Neuronal stem cell (in vitro differentiated cells): ENCODE measurements around the gene HS6ST1.

Experiments used
- DNase-seq: peaks from one replicate; pipeline ENCODE4 v3.0.0-alpha.2; 2013; ENCODE audit warnings: low spot score
- H2AFZ ChIP-seq: one replicate; pipeline ENCODE4 v1.6.1; 2013; ENCODE audit warnings: mild to moderate bottlenecking, low read length, inconsistent platforms
- H2AK5ac ChIP-seq: 2 replicates; pipeline ENCODE4 v1.6.1; 2013; ENCODE audit warnings: low read depth, mild to moderate bottlenecking, inconsistent platforms, low read length, moderate library complexity, mixed read lengths
- H2BK120ac ChIP-seq: 2 replicates; pipeline ENCODE4 v1.6.1; 2013; ENCODE audit warnings: low read depth, mild to moderate bottlenecking, inconsistent platforms, low read length, moderate library complexity, mixed read lengths
- H2BK12ac ChIP-seq: one replicate; pipeline ENCODE4 v1.6.1; 2013; ENCODE audit warnings: low read length, inconsistent platforms
- H2BK15ac ChIP-seq: 2 replicates; pipeline ENCODE4 v1.6.1; 2013; ENCODE audit warnings: mild to moderate bottlenecking, low read length, inconsistent platforms, mixed read lengths
- H2BK5ac ChIP-seq: one replicate; pipeline ENCODE4 v1.6.1; 2013; ENCODE audit warnings: inconsistent platforms, mild to moderate bottlenecking, low read length, moderate library complexity
- H3K14ac ChIP-seq: one replicate; pipeline ENCODE4 v1.6.1; 2013; ENCODE audit warnings: low read length, inconsistent platforms
- H3K18ac ChIP-seq: 2 replicates; pipeline ENCODE4 v1.6.1; 2013; ENCODE audit warnings: low read length, inconsistent platforms
- H3K23ac ChIP-seq: 2 replicates; pipeline ENCODE4 v1.6.1; 2013; ENCODE audit warnings: low read depth, mild to moderate bottlenecking, mixed read lengths, low read length, inconsistent platforms; ENCODE audit not compliant: poor library complexity
- H3K27ac ChIP-seq: replicated peaks from 3 replicates; pipeline ENCODE4 v1.5.1; 2013; ENCODE audit warnings: low read length, inconsistent platforms
- H3K27me3 ChIP-seq, 3 experiments: 2 replicates each; pipeline ENCODE4 v1.6.1; 2013; ENCODE audit warnings: low read length in 3 of 3, mild to moderate bottlenecking in 2 of 3, inconsistent platforms in 1 of 3, low read depth in 1 of 3, mixed read lengths in 1 of 3, moderate library complexity in 1 of 3; ENCODE audit not compliant: control insufficient read depth in 3 of 3, insufficient read depth in 3 of 3
- H3K36me3 ChIP-seq, 2 donors: replicated peaks in 1 of 2; 2 replicates each; pipeline ENCODE4 v1.6.1; 2013; ENCODE audit warnings: low read length in 2 of 2; ENCODE audit not compliant: control insufficient read depth in 2 of 2, insufficient read depth in 2 of 2
- H3K4ac ChIP-seq: 2 replicates; pipeline ENCODE4 v1.6.1; 2013; ENCODE audit warnings: inconsistent platforms, mild to moderate bottlenecking, low read length, moderate library complexity
- H3K4me1 ChIP-seq, 2 donors: 1 replicate in 1 of 2; 2 replicates in 1 of 2; pipeline ENCODE4 v1.6.1; 2013; ENCODE audit warnings: low read length in 2 of 2, low read depth in 1 of 2; ENCODE audit not compliant: control insufficient read depth in 2 of 2, insufficient read depth in 1 of 2
- H3K4me2 ChIP-seq: one replicate; pipeline ENCODE4 v1.6.1; 2013; ENCODE audit warnings: mild to moderate bottlenecking, low read length, inconsistent platforms; ENCODE audit not compliant: insufficient read depth, poor library complexity, severe bottlenecking
- H3K4me3 ChIP-seq, 2 donors: 2 replicates each; pipeline ENCODE4 v1.5.1; 2013; ENCODE audit warnings: low read length in 2 of 2, mild to moderate bottlenecking in 2 of 2, inconsistent platforms in 1 of 2, moderate library complexity in 1 of 2
- H3K79me1 ChIP-seq: one replicate; pipeline ENCODE4 v1.6.1; 2013; ENCODE audit warnings: low read depth, mild to moderate bottlenecking, inconsistent platforms, low read length, moderate library complexity
- H3K9ac ChIP-seq: one replicate; pipeline ENCODE4 v1.6.1; 2013; ENCODE audit warnings: mild to moderate bottlenecking, low read depth, low read length, inconsistent platforms; ENCODE audit not compliant: poor library complexity
- H3K9me3 ChIP-seq, 2 donors: replicated peaks in 1 of 2; 2 replicates each; pipeline versions ENCODE3 to v1.6.1; 2013; ENCODE audit warnings: low read length in 2 of 2, mild to moderate bottlenecking in 2 of 2, inconsistent platforms in 1 of 2, low read depth in 1 of 2, mixed read lengths in 1 of 2, moderate library complexity in 1 of 2; ENCODE audit not compliant: control insufficient read depth in 2 of 2, insufficient read depth in 1 of 2
- H4K8ac ChIP-seq: one replicate; pipeline ENCODE4 v1.6.1; 2013; ENCODE audit warnings: low read depth, mild to moderate bottlenecking, inconsistent platforms, low read length, moderate library complexity
- H4K91ac ChIP-seq: one replicate; pipeline ENCODE4 v1.6.1; 2013; ENCODE audit warnings: low read length, low read depth, mild to moderate bottlenecking, inconsistent platforms; ENCODE audit not compliant: poor library complexity
- WGBS, 2 donors: extraction: QIAGEN DNeasy Blood & Tissue Kit; methylation state at CpG; one replicate each; pipeline ENCODE4 v1.1.7; 2013; ENCODE audit warnings: missing lambda C conversion rate in 2 of 2, mixed read lengths in 1 of 2; ENCODE audit not compliant: insufficient read length in 2 of 2, insufficient replicate concordance in 1 of 2; ENCODE audit errors: extremely low coverage in 2 of 2; 5-methylcytosine and 5-hydroxymethylcytosine counted together

The HS6ST1 gene

GRCh38 chr2:128233790-128234395 lies 84.8 kb downstream of the HS6ST1 start:
- no peak overlapping the region for H2BK12ac ChIP-seq
- no peak overlapping the region for H3K4me2 ChIP-seq
- no peak overlapping the region for H3K18ac ChIP-seq
- no peak overlapping the region for H4K8ac ChIP-seq
- no peak overlapping the region for H2BK15ac ChIP-seq
- H3K27ac ChIP-seq: no peak overlapping the region
- peaks cover 0 to 5% of the 10 kb centered on the region in 2 donors for H3K4me1 ChIP-seq
- peak overlapping the region in 1 of 2 donors; percentile 59 for H3K4me3 ChIP-seq
- no peak overlapping the region for H3K4ac ChIP-seq
- peaks cover 4% of the 10 kb centered on the region for H3K79me1 ChIP-seq
- H2BK120ac ChIP-seq: no peak overlapping the region
- no peak for DNase-seq
- H3K23ac ChIP-seq: peak overlapping the region; percentile 80
- peak overlapping the region; percentile 100 for H2AFZ ChIP-seq
- H3K27me3 ChIP-seq: peaks cover 2 to 10% (median 6%) of the 10 kb centered on the region in 3 experiments
- no CpG with 5 or more reads among the region's 11 CpGs for WGBS, 2 donors
- H2AK5ac ChIP-seq: no peak overlapping the region
- no peak overlapping the region for H3K14ac ChIP-seq
- H3K9me3 ChIP-seq: no peaks in the 10 kb centered on the region
- no peak overlapping the region for H2BK5ac ChIP-seq
- no peaks in the 10 kb centered on the region for H3K36me3 ChIP-seq
- no peak overlapping the region for H4K91ac ChIP-seq
- H3K9ac ChIP-seq: no peak overlapping the region

GRCh38 chr2:128232965-128233789 lies 85.5 kb downstream of the HS6ST1 start:
- peaks cover 2% of the 10 kb centered on the region for H3K79me1 ChIP-seq
- peak overlapping the region; percentile 59 to 84 for H3K4me3 ChIP-seq
- H3K4ac ChIP-seq: peak overlapping the region; percentile 84
- no peak overlapping the region for H4K91ac ChIP-seq
- peak overlapping the region; percentile 28 for H2AK5ac ChIP-seq
- H3K27ac ChIP-seq: no peak overlapping the region
- WGBS, 2 donors: no CpG with 5 or more reads among the region's 84 CpGs
- H3K4me1 ChIP-seq: peaks cover 0 to 3% of the 10 kb centered on the region in 2 donors
- H3K23ac ChIP-seq: peak overlapping the region; percentile 80
- H2BK12ac ChIP-seq: peak overlapping the region; percentile 84
- H2BK5ac ChIP-seq: peak overlapping the region; percentile 75
- H3K9ac ChIP-seq: peak overlapping the region; percentile 83
- no peaks in the 10 kb centered on the region for H3K9me3 ChIP-seq
- peaks cover 2 to 10% (median 6%) of the 10 kb centered on the region in 3 experiments for H3K27me3 ChIP-seq
- peak overlapping the region; percentile 83 for H2BK120ac ChIP-seq
- peak overlapping the region; percentile 93 for H3K4me2 ChIP-seq
- H2BK15ac ChIP-seq: peak overlapping the region; percentile 81
- H3K18ac ChIP-seq: peak overlapping the region; percentile 92
- H2AFZ ChIP-seq: peak overlapping the region; percentile 100
- peak; percentile 72 for DNase-seq
- H3K36me3 ChIP-seq: no peaks in the 10 kb centered on the region
- H3K14ac ChIP-seq: no peak overlapping the region
- H4K8ac ChIP-seq: peak overlapping the region; percentile 65

DNA sequence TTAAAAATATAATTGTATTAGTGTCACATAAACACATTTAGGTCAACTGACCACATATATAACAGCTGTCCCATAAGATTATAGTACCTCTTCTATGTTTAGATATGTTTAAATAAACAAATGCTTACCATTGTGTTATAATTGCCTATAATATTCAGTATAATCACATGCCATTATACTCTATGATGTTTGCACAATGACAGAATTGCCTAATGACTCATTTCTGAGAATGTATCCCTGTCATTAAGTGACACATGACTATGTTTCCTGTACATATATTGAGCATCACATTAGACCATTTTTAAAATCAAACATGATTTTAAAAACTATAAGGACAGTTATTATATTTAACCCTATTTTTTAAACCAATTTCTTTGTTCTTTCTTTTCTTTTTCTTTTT lies 89.8 kb downstream of the HS6ST1 start:
- H3K4ac ChIP-seq: no peak overlapping the region
- H3K4me2 ChIP-seq: no peak overlapping the region
- H2AFZ ChIP-seq: no peak overlapping the region
- H3K27me3 ChIP-seq: peaks cover 2 to 10% (median 6%) of the 10 kb centered on the region in 3 experiments
- H3K9ac ChIP-seq: no peak overlapping the region
- peaks cover 1% of the 10 kb centered on the region for H3K79me1 ChIP-seq
- no peak overlapping the region for H4K8ac ChIP-seq
- no peak overlapping the region for H2BK5ac ChIP-seq
- no peak for DNase-seq
- H3K4me1 ChIP-seq: no peaks in the 10 kb centered on the region
- H3K27ac ChIP-seq: no peak overlapping the region
- no peak overlapping the region for H2BK120ac ChIP-seq
- H2AK5ac ChIP-seq: no peak overlapping the region
- no peaks in the 10 kb centered on the region for H3K36me3 ChIP-seq
- H3K14ac ChIP-seq: no peak overlapping the region
- H3K23ac ChIP-seq: no peak overlapping the region
- no peak overlapping the region for H4K91ac ChIP-seq
- H2BK12ac ChIP-seq: no peak overlapping the region
- H3K18ac ChIP-seq: no peak overlapping the region
- no peaks in the 10 kb centered on the region for H3K9me3 ChIP-seq
- no peak overlapping the region for H3K4me3 ChIP-seq
- no peak overlapping the region for H2BK15ac ChIP-seq

- DNase-seq: no peak
- Histone ChIP-seq H2AK5ac (no peak overlapping the region), H3K27me3 (peaks cover 2 to 6% (median 6%) of the 10 kb centered on the region in 3 experiments), H3K18ac (no peak overlapping the region), H2AFZ (no peak overlapping the region), H3K4me2 (no peak overlapping the region), H3K4me3 (no peak overlapping the region), H4K8ac (no peak overlapping the region), H4K91ac (no peak overlapping the region), H2BK5ac (no peak overlapping the region), H2BK120ac (no peak overlapping the region), H3K14ac (no peak overlapping the region), H3K23ac (no peak overlapping the region), H3K79me1 (no peaks in the 10 kb centered on the region), H3K9me3 (no peaks in the 10 kb centered on the region), H3K4me1 (no peaks in the 10 kb centered on the region), H3K27ac (no peak overlapping the region), H2BK15ac (no peak overlapping the region), H3K4ac (no peak overlapping the region), H3K36me3 (no peaks in the 10 kb centered on the region), H3K9ac (no peak overlapping the region), H2BK12ac (no peak overlapping the region)
- WGBS, 2 donors: no CpG with 5 or more reads among the region's 1 CpG
Observed at GRCh38 chr2:128227862-128228261, 90.8 kb downstream of the HS6ST1 start.
